DOHH2 (cell line): ENCODE results near the gene VSTM1.

Source experiments
- H3F3A ChIP-seq: fragments of 200-600 bp; sonication (generic), shearing (Covaris generic); 2 replicates; pipeline ENCODE4 v1.6.0; 2016; ENCODE audit warnings: antibody characterized with exemption, mild to moderate bottlenecking; ENCODE audit not compliant: control insufficient read depth, insufficient read depth
- H3K27ac ChIP-seq: fragments of 200-600 bp; sonication (generic); 2 replicates; pipeline ENCODE4 v1.5.1; 2014; ENCODE audit warnings: low read depth, mild to moderate bottlenecking, low read length, moderate library complexity
- H3K27me3 ChIP-seq: fragments of 200-600 bp; sonication (generic); 2 replicates; pipeline ENCODE4 v1.6.1; 2014; ENCODE audit warnings: mild to moderate bottlenecking, low read length, mixed read lengths; ENCODE audit not compliant: control insufficient read depth
- H3K36me3 ChIP-seq: fragments of 200-600 bp; sonication (generic); 2 replicates; pipeline ENCODE4 v1.6.1; 2014; ENCODE audit warnings: mild to moderate bottlenecking, low read length, moderate library complexity, mixed read lengths; ENCODE audit not compliant: control insufficient read depth
- H3K4me1 ChIP-seq: fragments of 200-600 bp; sonication (generic); 2 replicates; pipeline ENCODE4 v1.6.1; 2014; ENCODE audit warnings: mild to moderate bottlenecking, low read length, mixed read lengths; ENCODE audit not compliant: control insufficient read depth
- H3K4me2 ChIP-seq: fragments of 200-600 bp; sonication (generic); 2 replicates; pipeline ENCODE4 v1.6.0; 2014; ENCODE audit warnings: mild to moderate bottlenecking, low read length, moderate library complexity
- H3K4me3 ChIP-seq: fragments of 200-600 bp; sonication (generic); 2 replicates; pipeline ENCODE4 v1.5.1; 2014; ENCODE audit warnings: mild to moderate bottlenecking, low read length, mixed read lengths
- H3K79me2 ChIP-seq: fragments of 200-600 bp; sonication (generic); 2 replicates; pipeline ENCODE4 v1.6.1; 2014; ENCODE audit warnings: mild to moderate bottlenecking, low read length, mixed read lengths; ENCODE audit not compliant: control insufficient read depth
- H3K9me2 ChIP-seq: fragments of 200-600 bp; sonication (generic); replicated peaks from 2 replicates; pipeline ENCODE4 v1.6.1; 2014; ENCODE audit warnings: mild to moderate bottlenecking, low read length, mixed read lengths; ENCODE audit not compliant: control insufficient read depth
- H3K9me3 ChIP-seq: fragments of 200-600 bp; sonication (generic); 2 replicates; pipeline ENCODE4 v1.6.1; 2014; ENCODE audit warnings: antibody characterized with exemption, low read length, mixed read lengths; ENCODE audit not compliant: control insufficient read depth, insufficient read depth
- H4K20me1 ChIP-seq: fragments of 200-600 bp; sonication (generic); 2 replicates; pipeline ENCODE4 v1.6.0; 2014; ENCODE audit warnings: low read depth, mild to moderate bottlenecking, antibody characterized with exemption, low read length, moderate library complexity; ENCODE audit not compliant: control insufficient read depth, insufficient read depth
- CTCF ChIP-seq: fragments of 200-600 bp; sonication (generic); IDR thresholded peaks from one replicate; pipeline ENCODE4 v1.5.1; 2014; ENCODE audit warnings: antibody characterized with exemption, mild to moderate bottlenecking, low read depth, low read length; ENCODE audit not compliant: poor library complexity, severe bottlenecking
- EZH2phosphoT487 ChIP-seq: fragments of 200-600 bp; sonication (generic); IDR thresholded peaks from 2 replicates; pipeline ENCODE4 v1.6.1; 2017; ENCODE audit warnings: borderline replicate concordance, mild to moderate bottlenecking, antibody characterized with exemption, low read length, moderate library complexity, mixed read lengths

Gene VSTM1

GRCh38 chr19:54030895-54031586 is 32.7 kb downstream of the VSTM1 start:
- no peak overlapping the region for H3K27ac ChIP-seq
- H3K36me3 ChIP-seq, result no peaks in the 10 kb centered on the region
- TF ChIP-seq CTCF (peak; percentile 29), EZH2phosphoT487 (no peak)
- H3K4me2 ChIP-seq, result no peak overlapping the region
- H3K4me3 ChIP-seq, result no peak overlapping the region
- H3K9me2 ChIP-seq, result no peaks in the 10 kb centered on the region
- no peaks in the 10 kb centered on the region for H3K79me2 ChIP-seq
- no peaks in the 10 kb centered on the region for H3K4me1 ChIP-seq
- no peaks in the 10 kb centered on the region for H4K20me1 ChIP-seq
- no peaks in the 10 kb centered on the region for H3F3A ChIP-seq
- H3K9me3 ChIP-seq, result no peaks in the 10 kb centered on the region
- H3K27me3 ChIP-seq, result no peaks in the 10 kb centered on the region

GRCh38 chr19:54029930-54030490 is 33.7 kb downstream of the VSTM1 start:
- H3K4me1 ChIP-seq, result no peaks in the 10 kb centered on the region
- no peaks in the 10 kb centered on the region for H3K9me3 ChIP-seq
- H3K27ac ChIP-seq, result no peak overlapping the region
- H3K79me2 ChIP-seq, result no peaks in the 10 kb centered on the region
- no peak overlapping the region for H3K4me2 ChIP-seq
- no peaks in the 10 kb centered on the region for H3F3A ChIP-seq
- H3K9me2 ChIP-seq, result no peaks in the 10 kb centered on the region
- peak; percentile 70 for TF ChIP-seq CTCF
- no peak for TF ChIP-seq EZH2phosphoT487
- no peak overlapping the region for H3K4me3 ChIP-seq
- H3K36me3 ChIP-seq, result no peaks in the 10 kb centered on the region
- no peaks in the 10 kb centered on the region for H4K20me1 ChIP-seq
- H3K27me3 ChIP-seq, result no peaks in the 10 kb centered on the region

- Histone ChIP-seq H3K27ac (no peak overlapping the region), H3K4me2 (no peak overlapping the region), H3K79me2 (no peaks in the 10 kb centered on the region), H3K9me3 (no peaks in the 10 kb centered on the region), H3K4me1 (no peaks in the 10 kb centered on the region), H3K27me3 (no peaks in the 10 kb centered on the region), H3K4me3 (no peak overlapping the region), H3K36me3 (no peaks in the 10 kb centered on the region), H4K20me1 (no peaks in the 10 kb centered on the region), H3K9me2 (no peaks in the 10 kb centered on the region), H3F3A (no peaks in the 10 kb centered on the region)
- no peak for TF ChIP-seq CTCF
- TF ChIP-seq EZH2phosphoT487, result no peak
Observed at GRCh38 chr19:54029301-54029700, 34.4 kb downstream of the VSTM1 start.
